Activated gamma-delta T cell treated with Interleukin-2 at 50 U/mL for 16 hours (primary cell): ENCODE data around the gene GPM6B.
"Not testable (repeated sequence)": the region's sequence is repeated elsewhere in the genome, so short reads cannot be mapped to it uniquely, and the experiment has no call there.

Source experiments
- DNase-seq: peaks from one replicate; pipeline ENCODE4 v3.0.0-alpha.2; 2020

The GPM6B gene

DNA sequence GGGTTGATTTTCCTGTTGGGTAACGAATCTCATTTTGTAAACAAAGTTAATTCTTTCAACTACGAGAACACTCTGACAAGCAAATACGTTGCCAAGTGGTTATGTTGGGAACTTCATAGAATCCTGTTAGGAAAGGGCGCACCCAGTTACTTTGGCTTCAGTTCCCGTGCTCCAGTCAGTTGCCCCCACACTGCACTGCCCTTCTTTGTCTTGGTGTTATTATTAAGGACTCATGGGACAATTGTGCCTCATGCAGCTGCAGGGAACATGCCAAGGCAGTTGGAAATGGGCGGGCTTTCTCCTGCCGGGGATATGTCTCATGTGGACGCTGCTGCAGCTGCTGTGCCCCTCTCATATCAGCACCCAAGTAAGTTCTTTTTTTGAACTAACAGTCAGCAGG, 53.4 kb downstream of the GPM6B start:
- no peak for DNase-seq

DNA sequence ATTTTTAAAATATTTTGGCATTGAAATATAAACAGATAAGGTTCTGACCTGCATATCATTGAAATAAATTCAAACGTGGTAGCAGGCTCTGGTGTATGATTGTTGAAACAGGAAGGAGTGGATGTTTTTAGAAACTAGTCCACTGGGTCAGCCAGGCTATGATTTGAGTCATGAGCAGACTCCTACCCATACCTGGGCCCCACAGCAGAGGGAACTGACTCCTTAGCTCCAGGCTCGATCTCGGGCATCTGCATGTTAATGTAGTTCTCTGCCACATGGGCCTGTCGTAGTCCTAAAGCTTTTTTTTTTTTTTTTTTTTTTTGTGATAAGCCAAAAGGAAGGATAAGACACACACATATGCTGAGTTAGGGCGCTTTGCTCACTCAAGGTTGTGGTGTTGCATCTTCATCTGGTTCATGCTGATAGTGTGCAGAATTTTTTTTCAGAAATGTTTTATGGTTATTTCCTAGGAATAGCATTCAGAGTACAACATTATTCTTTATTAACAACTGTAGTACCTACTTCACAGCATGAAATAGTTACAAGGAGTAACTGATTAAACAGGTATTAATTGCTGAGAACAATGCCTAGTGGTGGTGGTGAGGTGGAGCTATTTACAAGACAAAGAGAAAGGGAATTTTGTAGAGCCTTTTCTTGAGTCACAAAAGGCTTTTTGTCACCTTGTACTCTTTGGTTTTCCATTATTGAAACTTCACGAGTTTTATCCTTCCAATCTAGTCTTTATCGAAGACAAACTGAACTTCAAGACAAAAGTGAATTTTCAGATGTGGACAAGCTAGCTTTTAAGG, 55.1 kb downstream of the GPM6B start:
- DNase-seq, result no peak

DNA sequence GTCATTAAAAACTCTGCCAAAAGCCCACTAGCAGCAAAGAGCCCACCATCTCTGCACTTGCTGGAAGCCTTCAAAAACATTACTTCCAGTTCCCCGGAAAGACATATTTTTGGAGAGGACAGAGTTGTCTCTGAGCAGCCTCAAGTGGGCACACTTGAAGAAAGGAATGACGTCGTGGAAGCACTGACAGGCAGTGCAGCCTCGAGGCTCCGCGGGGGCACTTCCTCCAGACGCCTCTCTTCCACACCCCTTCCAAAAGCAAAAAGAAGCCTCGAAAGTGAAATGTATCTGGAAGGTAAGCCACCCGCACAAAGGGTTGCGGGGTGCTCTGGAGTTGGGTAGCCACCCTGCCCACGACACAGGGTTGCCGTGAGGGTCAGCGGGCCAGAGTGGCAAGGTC, 56.5 kb downstream of the GPM6B start:
- no peak for DNase-seq

DNA sequence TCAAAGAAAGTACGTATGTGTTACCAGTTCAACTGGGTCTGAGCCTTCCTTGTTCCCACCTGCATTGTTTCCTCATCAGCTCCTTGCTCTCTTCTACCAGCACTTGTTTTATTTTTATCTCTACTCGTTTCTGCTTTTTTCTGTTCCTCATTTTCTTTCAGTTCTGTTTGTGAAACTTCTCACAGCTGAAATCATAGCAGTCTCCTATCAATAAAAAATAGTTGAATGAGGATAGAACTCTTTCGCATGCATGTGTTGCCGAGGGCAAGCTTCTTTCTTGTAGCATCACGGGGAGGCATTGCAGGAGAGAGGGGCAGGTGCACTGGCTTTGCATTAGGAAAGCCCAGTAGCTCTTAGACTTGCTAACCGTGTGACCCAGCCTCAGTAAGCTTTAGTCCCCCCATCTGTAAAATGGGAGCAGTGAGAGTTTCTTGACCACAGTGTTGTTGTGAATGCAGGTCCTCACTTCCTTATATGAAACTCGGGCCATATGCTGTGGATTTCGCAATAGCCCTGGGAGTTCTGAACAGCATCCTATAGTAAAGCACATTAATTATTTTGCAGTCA, 57.7 kb downstream of the GPM6B start:
- no peak for DNase-seq

DNA sequence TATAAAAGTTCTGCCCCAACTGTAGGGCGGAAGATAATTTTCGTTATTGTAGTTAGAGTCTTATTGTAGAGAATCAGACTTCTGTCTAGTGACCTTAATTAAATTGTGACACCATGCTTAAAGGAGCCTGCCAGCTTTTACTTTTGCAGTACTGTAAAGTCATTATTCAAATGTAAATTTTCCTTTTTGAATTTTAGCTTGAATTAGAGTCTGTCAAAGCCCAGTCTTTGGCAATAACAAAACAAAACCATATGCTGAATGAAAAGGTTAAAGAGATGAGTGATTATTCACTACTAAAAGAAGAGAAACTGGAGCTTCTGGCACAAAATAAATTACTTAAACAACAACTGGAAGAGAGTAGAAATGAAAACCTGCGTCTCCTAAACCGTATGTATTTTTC, 60.5 kb downstream of the GPM6B start:
- DNase-seq, result no peak

DNA sequence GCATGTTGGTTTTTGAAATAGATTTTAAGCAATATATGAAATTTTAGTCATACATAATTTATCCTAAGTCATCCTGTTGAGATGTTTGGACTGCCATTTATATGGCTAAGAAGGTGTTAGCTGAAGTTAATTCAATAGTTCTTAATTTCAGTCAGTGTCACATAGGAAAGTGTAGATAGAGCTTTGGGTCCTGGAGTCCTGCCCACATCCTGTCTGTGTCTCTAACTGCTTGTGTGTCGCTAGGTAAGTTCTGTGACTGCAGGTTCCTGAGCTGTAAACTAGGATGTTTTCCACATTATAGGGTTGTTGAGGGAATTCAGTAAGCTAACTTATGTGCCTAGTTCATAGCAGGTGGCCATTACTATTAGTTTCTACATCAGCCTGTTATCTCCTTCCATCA, 61.6 kb downstream of the GPM6B start:
- DNase-seq, result no peak

DNA sequence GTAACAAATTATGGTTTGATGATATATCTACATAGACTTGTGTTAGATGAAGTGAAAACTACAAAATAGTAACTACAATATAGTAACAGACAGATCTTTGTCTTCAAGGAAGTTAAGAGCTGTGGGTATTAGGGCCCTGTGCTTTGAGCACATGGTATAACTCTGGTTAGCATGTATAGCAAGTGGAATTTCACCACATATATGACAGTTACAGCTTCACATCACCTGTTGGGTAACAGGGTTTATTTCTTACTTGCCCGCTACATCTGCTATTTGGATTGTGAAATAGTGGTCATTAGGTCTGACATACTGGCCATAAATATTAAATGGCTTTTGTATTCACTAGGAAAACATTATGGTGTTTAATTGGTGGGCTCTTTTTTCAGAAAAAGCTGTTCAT, 62.1 kb downstream of the GPM6B start:
- no peak for DNase-seq

DNA sequence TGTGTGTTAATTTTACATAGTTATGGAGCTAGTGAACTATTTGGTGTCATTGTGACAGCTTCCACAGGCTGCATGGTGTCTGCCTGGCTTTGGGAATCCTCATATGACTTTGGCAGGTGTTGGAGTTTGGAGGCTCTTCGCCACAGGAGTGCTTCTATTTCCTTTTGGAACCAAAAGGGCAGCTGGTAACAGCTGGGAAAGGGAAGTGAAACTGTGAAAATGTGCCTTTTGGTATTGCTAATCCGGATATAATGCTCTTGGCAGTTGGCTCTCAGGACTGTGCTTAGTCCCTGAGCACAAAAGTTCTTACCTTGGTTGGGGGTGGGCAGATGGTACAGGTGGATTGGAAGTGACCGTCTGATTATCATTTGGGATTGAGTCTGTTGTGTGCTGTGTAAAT, 64.2 kb downstream of the GPM6B start:
- DNase-seq, result no peak

DNA sequence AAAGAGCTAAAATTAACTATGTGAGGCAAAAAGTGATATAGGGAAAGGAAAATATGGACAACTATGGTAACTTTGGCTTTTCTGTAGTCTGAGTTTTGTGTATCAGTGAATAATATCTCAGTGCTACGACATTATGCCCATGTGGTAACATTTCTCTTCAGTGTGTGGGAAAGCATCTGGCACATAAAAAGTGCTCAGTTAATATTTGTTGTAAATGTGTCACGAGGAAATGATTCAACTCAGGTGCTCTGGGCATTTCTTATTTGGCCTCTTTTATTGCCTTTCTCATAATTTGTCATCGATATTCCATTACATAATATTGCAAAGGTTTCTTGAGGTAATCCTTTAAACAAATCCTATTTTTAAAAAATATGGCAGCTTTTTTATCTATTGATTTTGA, 64.8 kb downstream of the GPM6B start:
- DNase-seq, result no peak

DNA sequence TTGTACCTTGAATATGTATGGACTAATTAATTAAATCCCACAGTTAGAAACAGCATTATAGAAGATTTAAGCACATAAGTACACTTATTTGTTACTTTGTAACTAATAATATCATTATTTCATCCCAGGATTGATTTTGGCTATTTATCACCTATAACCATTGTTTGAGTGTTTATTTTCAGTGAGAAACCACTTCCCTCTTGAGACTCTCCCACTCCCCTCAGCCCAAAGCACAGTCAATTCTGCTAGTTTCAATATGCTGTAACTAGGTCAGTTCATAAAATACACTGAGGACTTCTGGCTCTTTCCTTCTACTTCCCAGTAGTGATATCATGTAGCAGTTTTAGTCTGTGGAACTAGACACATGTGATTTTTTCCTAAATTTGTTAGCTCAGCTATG, 66.1 kb downstream of the GPM6B start:
- no peak for DNase-seq

DNA sequence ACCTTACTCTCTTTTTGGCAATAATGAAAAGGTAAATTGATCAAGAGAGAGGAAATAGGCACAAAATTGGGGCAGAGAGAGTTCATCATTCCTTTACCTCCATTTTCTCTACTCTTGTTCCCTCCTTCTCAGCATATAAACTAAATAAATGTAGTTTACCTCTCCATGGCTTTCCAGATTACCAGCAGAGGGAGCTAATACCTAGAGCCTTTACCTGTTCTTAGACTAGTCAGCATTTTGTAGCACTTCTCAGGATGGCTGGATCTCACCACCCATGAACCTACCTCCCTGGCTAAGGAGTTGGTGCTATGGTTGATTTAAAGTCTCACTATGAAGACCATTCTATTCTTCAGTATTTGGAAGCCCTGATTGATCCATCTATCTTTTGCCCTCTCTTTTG, 66.7 kb downstream of the GPM6B start:
- DNase-seq, result no peak

DNA sequence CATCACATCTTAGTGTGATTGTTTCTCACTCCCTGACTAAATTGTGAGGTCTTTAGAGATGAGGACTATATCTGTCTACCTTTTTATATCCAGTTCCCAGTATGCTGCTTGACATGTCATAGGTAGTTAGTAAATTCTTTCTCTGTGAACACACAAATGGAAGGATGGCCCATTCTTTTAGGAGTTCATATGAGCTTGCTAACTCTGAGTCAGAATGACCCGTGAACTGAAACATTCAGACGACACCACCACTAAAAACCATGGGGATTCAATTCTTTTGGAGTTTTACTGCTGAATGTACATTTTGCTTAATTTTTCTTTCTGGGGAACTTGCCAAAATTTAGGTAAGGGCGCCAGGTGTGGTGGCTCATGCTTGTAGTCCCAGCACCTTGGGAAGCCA, 68.4 kb downstream of the GPM6B start:
- DNase-seq, result no peak

DNA sequence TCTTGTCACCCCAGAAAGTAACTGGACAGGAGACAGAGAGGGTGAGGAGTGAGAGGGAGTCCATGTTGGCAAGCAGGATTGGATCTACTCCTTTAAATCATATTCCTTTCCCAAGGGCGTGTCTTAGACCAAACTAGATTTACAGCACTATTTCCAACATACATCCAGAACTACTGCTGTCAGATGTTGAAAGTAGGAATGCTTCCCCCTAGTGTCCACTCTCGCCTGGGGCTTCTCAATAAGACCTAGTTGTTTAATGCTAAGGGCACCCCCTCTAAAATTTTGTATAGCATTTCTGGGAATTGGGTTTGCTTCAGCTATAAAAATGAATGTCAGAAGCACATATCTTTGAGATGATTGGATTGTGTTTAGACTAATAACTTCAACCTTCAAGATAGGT, 69.1 kb downstream of the GPM6B start:
- peak; percentile 41 for DNase-seq

DNA sequence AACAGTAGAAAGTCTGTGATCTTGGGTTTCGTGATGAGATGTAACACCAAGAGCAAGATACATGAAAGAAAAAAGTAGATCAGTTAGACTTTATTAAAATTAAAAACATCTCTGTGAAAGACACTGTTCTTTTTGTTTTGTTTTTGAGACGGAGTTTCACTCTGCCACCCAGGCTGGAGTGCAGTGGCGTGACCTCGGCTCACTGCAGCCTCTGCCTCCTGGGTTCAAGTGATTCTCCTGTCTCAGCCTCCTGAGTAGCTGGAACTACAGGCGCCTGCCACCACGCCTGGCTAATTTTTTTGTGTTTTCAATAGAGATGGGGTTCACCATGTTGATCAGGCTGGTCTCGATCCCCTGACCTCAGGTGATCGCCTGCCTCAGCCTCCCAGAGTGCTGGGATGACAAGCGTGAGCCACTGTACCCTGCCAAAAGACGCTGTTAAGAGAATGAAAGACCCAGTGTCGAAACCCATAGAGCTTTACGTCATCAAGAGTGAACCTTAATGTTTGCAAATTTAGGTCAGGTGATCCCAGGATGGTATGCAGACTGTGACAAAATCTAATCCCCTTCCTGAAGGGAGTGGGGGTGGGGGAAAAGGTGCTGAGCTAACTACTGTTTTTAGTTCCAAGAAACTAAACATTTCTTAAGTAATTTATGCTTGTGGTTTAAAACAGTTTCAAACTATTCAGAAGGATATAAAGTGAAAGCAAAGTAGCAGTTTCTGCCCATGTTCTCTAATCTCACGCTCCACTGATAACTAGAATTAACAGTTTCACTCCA, 74.3 kb downstream of the GPM6B start:
- DNase-seq, result no peak

DNA sequence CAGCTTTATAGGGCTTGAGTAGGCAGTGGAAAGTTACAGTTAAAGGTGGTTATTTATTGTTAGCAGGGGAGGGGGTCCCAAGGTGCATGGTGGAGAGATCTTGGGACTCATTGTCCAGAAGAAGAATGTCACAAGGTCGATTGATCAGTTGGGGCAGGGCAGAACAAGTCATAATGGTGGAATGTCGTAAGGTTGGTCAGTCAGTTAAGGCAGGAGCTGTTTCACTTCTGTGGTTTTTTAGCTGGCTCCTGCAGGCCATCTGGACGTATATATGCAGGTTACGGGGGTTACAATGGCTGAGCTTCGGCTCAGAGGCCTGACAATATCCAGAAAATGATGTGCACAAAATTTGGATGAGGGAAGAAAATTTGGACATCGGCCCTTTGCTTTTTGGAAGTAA, 75.2 kb downstream of the GPM6B start:
- no peak for DNase-seq

DNA sequence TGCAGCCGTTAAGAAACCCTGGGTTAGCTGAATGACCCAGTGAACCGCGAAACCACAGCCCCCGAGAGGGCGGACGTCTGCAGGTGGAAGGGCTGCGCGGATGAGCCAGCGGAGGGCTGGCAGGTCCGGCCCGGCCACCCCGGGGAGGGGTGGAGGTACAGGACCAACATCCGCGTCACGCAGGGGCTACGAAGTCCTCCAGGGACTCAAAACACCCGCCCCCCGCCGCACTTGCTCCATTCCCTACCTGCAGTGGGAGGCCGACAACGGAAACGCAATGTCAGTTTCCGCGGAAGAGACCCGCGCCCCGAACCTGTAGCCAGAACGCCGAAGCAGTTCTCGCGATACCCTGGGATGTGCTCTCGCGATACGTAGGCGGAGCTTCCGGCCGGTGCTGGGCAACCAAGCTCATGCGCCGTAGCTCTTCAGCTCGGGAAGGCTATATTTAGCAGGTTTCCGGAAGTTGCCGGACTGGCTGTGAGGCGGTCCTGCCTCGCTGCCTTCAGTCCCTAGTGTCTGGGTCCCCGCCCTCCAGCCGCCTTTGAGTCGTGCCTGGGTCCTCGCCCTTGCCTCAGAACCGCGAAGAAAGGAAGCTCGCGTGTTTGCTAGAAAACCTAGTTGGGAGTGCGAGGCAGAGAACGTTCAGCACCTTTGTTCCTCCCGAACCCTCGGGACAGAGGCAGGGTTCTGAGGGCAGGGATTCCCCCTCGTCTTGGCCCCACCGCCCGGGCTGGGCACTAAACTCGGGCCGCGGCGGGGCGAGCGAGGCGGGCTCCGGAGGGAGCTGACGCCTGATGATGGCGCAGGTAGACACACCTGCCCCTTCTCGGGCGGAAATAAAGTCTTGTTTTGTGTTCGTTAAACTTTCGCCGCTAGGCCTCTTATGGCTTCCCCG, 82.4 kb downstream of the GPM6B start, which contains the start of the genes OFD1 and TRAPPC2:
OFD1 (plus strand) TSS at position 471 of the 895 bp plus-strand sequence; CDS start at position 795, 324 bp downstream.
TRAPPC2 (minus strand) TSS at position 343 of the 895 bp plus-strand sequence. CDS start 14,657 bp downstream, outside the sequence.
- peak; percentile 89 for DNase-seq

DNA sequence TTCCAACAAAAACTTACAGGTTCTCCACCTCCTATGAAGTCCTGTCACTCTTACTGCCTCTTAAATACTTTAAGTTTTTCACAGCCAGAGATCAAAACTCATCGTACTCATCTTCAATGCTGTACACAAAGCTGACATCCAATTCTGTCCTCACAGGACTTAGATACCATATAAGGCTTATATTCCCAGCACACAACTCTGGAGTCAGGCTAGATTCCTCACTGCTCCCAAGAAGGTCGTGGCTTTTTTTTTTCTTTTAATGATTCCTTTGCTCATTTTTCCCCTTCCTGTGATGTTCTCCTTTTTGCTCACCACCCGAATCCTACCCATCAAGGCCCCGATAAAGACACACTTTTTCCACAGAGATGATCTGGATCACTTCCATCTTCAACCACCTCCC, 83.4 kb downstream of the GPM6B start:
- DNase-seq, result no peak

DNA sequence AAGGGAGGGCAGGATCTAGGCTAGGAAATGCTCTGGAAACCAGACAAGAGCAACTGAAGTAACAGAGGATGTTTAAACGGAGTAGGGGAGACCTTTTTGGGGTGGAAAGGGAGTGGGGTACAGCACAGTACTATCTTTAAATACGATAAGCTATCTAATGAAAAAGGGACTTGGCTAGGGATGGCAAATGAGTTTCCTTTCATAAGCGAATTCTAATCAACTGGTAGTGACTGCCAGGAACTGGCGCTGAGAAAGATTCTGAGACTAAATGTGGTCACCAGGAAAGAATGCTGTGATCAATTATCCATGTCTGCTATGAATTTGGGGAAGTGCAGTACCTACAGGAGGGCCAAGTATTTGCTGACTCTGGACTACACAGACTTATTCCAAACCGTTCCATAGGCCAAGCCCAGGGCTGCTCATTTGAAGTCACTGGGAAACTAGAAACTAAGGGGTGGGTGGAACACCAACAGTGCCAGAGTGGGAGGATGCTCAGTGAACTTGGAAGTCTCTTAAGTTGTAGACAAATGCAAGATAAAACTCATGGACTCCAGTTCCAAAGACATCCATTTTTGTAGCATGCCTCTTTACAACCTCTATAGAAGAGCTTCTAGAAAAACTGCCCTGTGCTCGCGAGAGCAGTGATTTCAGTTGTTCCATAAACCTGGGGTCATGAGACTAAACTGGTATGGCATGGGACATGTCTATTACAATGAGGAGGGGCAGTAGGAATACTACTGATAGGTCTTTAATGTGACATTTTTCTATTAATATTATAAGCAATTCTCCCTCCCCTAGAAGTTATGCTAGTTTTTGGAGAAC, 84.4 kb downstream of the GPM6B start:
- no peak for DNase-seq

DNA sequence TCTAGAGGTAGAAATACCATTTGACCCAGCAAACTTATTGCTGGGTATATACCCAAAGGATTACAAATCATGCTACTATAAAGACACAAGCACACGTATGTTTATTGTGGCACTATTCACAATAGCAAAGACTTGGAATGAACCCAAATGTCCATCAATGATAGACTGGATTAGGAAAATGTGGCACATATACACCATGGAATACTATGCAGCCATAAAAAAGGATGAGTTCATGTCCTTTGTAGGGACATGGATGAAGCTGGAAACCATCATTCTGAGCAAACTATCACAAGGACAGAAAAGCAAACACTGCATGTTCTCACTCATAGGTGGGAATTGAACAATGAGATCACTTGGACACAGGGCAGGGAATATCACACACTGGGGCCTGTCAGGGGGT, 86.4 kb downstream of the GPM6B start:
- not testable (repeated sequence) for DNase-seq

DNA sequence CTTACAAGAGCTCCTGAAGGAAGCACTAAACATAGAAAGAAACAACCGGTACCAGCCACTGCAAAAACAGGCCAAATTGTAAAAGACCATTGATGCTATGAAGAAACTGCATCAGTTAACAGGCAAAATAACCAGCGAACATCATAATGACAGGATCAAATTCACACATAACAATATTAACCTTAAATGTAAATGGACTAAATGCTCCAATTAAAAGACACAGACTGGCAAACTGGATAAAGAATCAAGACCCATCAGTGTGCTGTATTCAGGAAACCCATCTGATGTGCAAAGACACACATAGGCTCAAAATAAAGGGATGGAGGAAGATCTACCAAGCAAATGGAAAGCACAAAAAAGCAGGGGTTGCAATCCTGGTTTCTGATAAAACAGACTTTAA, 90.3 kb downstream of the GPM6B start:
- not testable (repeated sequence) for DNase-seq

DNA sequence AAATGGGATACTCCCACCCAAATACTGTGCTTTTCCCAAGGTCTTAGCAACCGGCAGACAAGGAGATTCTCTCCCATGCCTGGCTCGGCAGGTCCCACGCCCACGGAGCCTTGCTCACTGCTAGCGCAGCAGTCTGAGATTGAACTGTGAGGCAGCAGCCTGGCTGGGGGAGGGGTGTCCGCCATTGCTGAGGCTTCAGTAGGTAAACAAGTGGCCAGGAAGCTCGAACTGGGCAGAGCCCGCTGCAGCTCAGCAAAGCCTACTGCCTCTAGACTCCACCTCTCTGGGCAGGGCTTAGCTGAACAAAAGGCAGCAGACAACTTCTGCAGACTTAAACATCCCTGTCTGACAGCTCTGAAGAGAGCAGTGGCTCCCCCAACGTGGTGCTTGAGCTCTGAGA, 92.0 kb downstream of the GPM6B start:
- peak; percentile 67 for DNase-seq
